GM18951 (cell line): ENCODE data around the gene TMSB4X.

Source experiments
- POLR2A ChIP-seq: IDR thresholded peaks from 4 replicates; pipeline ENCODE4 v1.6.1; 2011; ENCODE audit warnings: mild to moderate bottlenecking; ENCODE audit not compliant: insufficient read length, insufficient read depth; ENCODE audit errors: extremely low read depth
- in situ Hi-C: fragments of 300-500 bp; cut with MboI; formaldehyde crosslinking; loops from one replicate; pipeline ENCODE4 v1.12.0; 2022; ENCODE audit warnings: low sequenced_read_pairs, mixed read lengths, inconsistent platforms; ENCODE audit not compliant: unreplicated experiment

TMSB4X gene

GRCh38 chrX:13000301-13000811 is 25.4 kb downstream of the TMSB4X start:
- in situ Hi-C loops, result loop anchor here (10.0 kb wide), 1 partner anchor 74 kb away; no protein-coding TSS in a partner anchor
- TF ChIP-seq POLR2A, result no peak

- no peak for TF ChIP-seq POLR2A
- in situ Hi-C loops, result loop anchor here (10.0 kb wide), 1 partner anchor 74 kb away; no protein-coding TSS in a partner anchor
These were observed 26.2 kb downstream of the TMSB4X start for GRCh38 chrX:13001097-13001496.

- TF ChIP-seq POLR2A, result no peak
- in situ Hi-C loops, result loop anchor here (10.0 kb wide), 1 partner anchor 73 kb away; no protein-coding TSS in a partner anchor
These were observed 27.2 kb downstream of the TMSB4X start for GRCh38 chrX:13001961-13002671.

- in situ Hi-C loops, result loop anchor here (10.0 kb wide), 1 partner anchor 69 kb away; no protein-coding TSS in a partner anchor
- TF ChIP-seq POLR2A, result peak; percentile 30
These were observed 31.0 kb downstream of the TMSB4X start for GRCh38 chrX:13005661-13006473.

- TF ChIP-seq POLR2A, result no peak
- in situ Hi-C loops, result loop anchor here (10.0 kb wide), 1 partner anchor 67 kb away; no protein-coding TSS in a partner anchor
These were observed 32.7 kb downstream of the TMSB4X start for GRCh38 chrX:13007519-13008188.

- TF ChIP-seq POLR2A, result peak; percentile 33
- in situ Hi-C loops, result loop anchor here (10.0 kb wide), 1 partner anchor 67 kb away; no protein-coding TSS in a partner anchor
These were observed 33.3 kb downstream of the TMSB4X start for GRCh38 chrX:13008189-13008533.

GRCh38 chrX:13008851-13009250 is 33.9 kb downstream of the TMSB4X start:
- no peak for TF ChIP-seq POLR2A
- in situ Hi-C loops, result loop anchor here (10.0 kb wide), 1 partner anchor 66 kb away; no protein-coding TSS in a partner anchor

GRCh38 chrX:13009273-13009672 is 34.4 kb downstream of the TMSB4X start:
- in situ Hi-C loops, result loop anchor here (10.0 kb wide), 1 partner anchor 66 kb away; no protein-coding TSS in a partner anchor

GRCh38 chrX:13009844-13010243 is 34.9 kb downstream of the TMSB4X start:
- TF ChIP-seq POLR2A, result no peak
- in situ Hi-C loops, result loop anchor here (10.0 kb wide), 1 partner anchor 65 kb away; no protein-coding TSS in a partner anchor

More at GRCh38 chrX:13009273-13009672, 34.4 kb downstream of the TMSB4X start:
- peak; percentile 30 for TF ChIP-seq POLR2A

GRCh38 chrX:13010546-13010945 is 35.6 kb downstream of the TMSB4X start:
- TF ChIP-seq POLR2A, result no peak
- in situ Hi-C loops, result no loop called here

GRCh38 chrX:13013363-13014110 is 38.6 kb downstream of the TMSB4X start:
- in situ Hi-C loops, result no loop called here

GRCh38 chrX:13014111-13015096 is 39.5 kb downstream of the TMSB4X start:
- in situ Hi-C loops, result no loop called here
- TF ChIP-seq POLR2A, result no peak

More at GRCh38 chrX:13013363-13014110, 38.6 kb downstream of the TMSB4X start:
- TF ChIP-seq POLR2A, result no peak
